Testis (tissue), 5 donors: Measurements from ENCODE around the gene SLC37A1. TPM values are rescaled to one million over a fixed set of nuclear protein-coding genes. Genes with fewer than 3 reads are reported as not detected.

Experiments used
- DNase-seq: peaks from one replicate; pipeline ENCODE4 v3.0.0-alpha.2; 2019
- H3K27ac ChIP-seq, 2 donors: fragments of 200-600 bp; sonication (generic); one replicate each; pipeline ENCODE4 v1.5.1; 2019
- H3K27me3 ChIP-seq: fragments of 200-600 bp; sonication (generic); one replicate; pipeline ENCODE4 v1.5.1; 2019
- H3K36me3 ChIP-seq: fragments of 200-600 bp; sonication (generic); one replicate; pipeline ENCODE4 v1.5.1; 2017; ENCODE audit warnings: low read depth; ENCODE audit errors: missing control alignments
- H3K4me1 ChIP-seq: fragments of 200-600 bp; sonication (generic); one replicate; pipeline ENCODE4 v1.5.1; 2019
- H3K4me3 ChIP-seq, 2 donors: fragments of 200-600 bp; sonication (generic); one replicate each; pipeline ENCODE4 v1.5.1; 2017 to 2019
- H3K9me3 ChIP-seq: fragments of 200-600 bp; sonication (generic); one replicate; pipeline ENCODE4 v1.5.1; 2017
- POLR2A ChIP-seq: fragments of 450-650 bp; IDR thresholded peaks from one replicate; pipeline ENCODE4 v1.6.1; 2017; ENCODE audit warnings: antibody characterized with exemption, mild to moderate bottlenecking, moderate library complexity
- WGBS, 2 donors: methylation state at CpG; one replicate each; pipeline ENCODE4 v1.1.5; 2018; 5-methylcytosine and 5-hydroxymethylcytosine counted together
- intact Hi-C: fragments of 100-400 bp; cut with DNase I; formaldehyde crosslinking; loops from one replicate; pipeline ENCODE4 v1.15.1; 2023; ENCODE audit warnings: low total_unique reads
- long read RNA-seq, 2 donors: transcript quantifications; one replicate each; lab custom pipeline, GENCODE V29; 2026
- polyA plus RNA-seq: library from polyadenylated mRNA; stranded (reverse); fragments of 350-450 nt; fragmentation: Illumina TruSeq; extraction: RNeasy Lipid Tissue Mini Kit (QIAGEN cat#74804); gene quantifications from one replicate; pipeline ENCODE4 v1.2.3, GENCODE V29; 2014; ENCODE audit warnings: low read depth, low replicate concordance; ENCODE audit not compliant: insufficient read depth
- total RNA-seq, 2 donors: library from RNA; depleted of rRNA; stranded (reverse); fragments of >200 nt; gene quantifications; one replicate each; pipeline ENCODE4 v1.2.3, GENCODE V29; 2016
- TF ChIP-seq, protein P1 (sequence below), 3 experiments: fragments of 450-650 bp in 2 of 3; fragments of 200-600 bp in 1 of 3; sonication (generic) in 1 of 3; IDR thresholded peaks; one replicate each; pipeline ENCODE4 v1.5.1; 2016 to 2019; ENCODE audit warnings: antibody characterized with exemption in 3 of 3, mild to moderate bottlenecking in 2 of 3, moderate library complexity in 1 of 3

SLC37A1 gene
- total RNA-seq: 10 to 100 TPM; 22.6 to 24.3 TPM
- 48.3 TPM for polyA plus RNA-seq
- long read RNA-seq, donor 1, partial matches to known transcripts: 0 of 1 reads
- long read RNA-seq, donor 1, other reads (novel, unspliced or antisense): 0 of 1 reads
- long read RNA-seq, donor 2, partial matches to known transcripts: 0 of 1 reads
- long read RNA-seq, donor 2, other reads (novel, unspliced or antisense): 0 of 1 reads

- intact Hi-C loops: no loop called here
- H3K9me3 ChIP-seq: no peaks in the 10 kb centered on the region
- H3K36me3 ChIP-seq: no peaks in the 10 kb centered on the region
- H3K4me1 ChIP-seq: no peaks in the 10 kb centered on the region
- H3K27me3 ChIP-seq: no peaks in the 10 kb centered on the region
- WGBS, 2 donors: 15% methylated on average over 57 of the region's 88 CpGs; no CpG with 5 or more reads in 1 of the 2 donors
- peak within 1 kb of the TSS; percentile 55 to 73 for H3K27ac ChIP-seq
- DNase-seq: peak; percentile 39
- H3K4me3 ChIP-seq: peak within 1 kb of the TSS; percentile 70 to 82
- no peak for TF ChIP-seq POLR2A
- TF ChIP-seq, protein P1, sequence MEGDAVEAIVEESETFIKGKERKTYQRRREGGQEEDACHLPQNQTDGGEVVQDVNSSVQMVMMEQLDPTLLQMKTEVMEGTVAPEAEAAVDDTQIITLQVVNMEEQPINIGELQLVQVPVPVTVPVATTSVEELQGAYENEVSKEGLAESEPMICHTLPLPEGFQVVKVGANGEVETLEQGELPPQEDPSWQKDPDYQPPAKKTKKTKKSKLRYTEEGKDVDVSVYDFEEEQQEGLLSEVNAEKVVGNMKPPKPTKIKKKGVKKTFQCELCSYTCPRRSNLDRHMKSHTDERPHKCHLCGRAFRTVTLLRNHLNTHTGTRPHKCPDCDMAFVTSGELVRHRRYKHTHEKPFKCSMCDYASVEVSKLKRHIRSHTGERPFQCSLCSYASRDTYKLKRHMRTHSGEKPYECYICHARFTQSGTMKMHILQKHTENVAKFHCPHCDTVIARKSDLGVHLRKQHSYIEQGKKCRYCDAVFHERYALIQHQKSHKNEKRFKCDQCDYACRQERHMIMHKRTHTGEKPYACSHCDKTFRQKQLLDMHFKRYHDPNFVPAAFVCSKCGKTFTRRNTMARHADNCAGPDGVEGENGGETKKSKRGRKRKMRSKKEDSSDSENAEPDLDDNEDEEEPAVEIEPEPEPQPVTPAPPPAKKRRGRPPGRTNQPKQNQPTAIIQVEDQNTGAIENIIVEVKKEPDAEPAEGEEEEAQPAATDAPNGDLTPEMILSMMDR (IDR thresholded peaks at IDR 0.05): no peak
Measured at GRCh38 chr21:42513151-42513984, at the start of gene SLC37A1. SLC37A1 (plus strand) TSS chr21:42513852; CDS start chr21:42518455, 4,603 bp downstream.

DNA sequence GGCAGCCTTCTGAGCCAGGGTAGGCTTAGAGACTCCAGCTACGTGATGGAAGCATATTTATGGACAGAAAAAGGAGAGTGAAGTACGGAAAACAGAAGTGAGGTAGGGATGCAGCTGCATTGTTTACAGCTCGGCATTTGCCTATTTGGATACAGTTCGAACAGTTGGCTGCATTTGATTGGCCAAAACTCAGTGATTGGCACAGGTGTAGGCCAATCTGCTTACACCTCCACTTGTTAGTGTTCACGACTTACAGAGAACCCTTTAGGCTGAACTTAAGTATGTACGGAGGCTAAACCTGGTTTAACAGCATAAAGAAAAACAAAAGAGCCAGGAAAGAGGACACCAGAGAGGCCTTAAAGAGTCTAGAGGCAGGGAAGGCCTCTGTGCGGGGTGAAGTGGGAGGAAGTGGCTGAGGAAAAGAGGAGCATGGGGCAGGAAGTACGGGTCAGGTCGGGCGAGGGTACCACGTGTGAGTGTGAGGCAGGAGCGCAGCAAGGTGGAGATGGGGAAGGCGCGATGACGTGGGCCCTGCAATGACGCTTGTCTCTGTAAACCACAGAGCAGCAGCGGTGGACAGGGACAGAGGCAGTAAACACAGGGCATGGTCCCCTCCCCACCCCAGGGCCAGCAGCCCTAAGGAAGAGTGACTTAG, 49.7 kb upstream of the SLC37A1 start:
- Histone ChIP-seq H3K27me3 (no peaks in the 10 kb centered on the region), H3K27ac (no peak overlapping the region), H3K36me3 (no peaks in the 10 kb centered on the region), H3K4me3 (peak overlapping the region; percentile 19 to 32), H3K4me1 (no peaks in the 10 kb centered on the region), H3K9me3 (no peaks in the 10 kb centered on the region)
- TF ChIP-seq, protein P1 (IDR thresholded peaks at IDR 0.05): no peak
- TF ChIP-seq POLR2A: no peak
- intact Hi-C loops: no loop called here
- DNase-seq: peak; percentile 78
- 63 to 74% methylated on average over 17 of the region's 17 CpGs for WGBS, 2 donors

GRCh38 chr21:42465008-42465802, 48.4 kb upstream of the SLC37A1 start:
- H3K36me3 ChIP-seq: no peaks in the 10 kb centered on the region
- no peaks in the 10 kb centered on the region for H3K9me3 ChIP-seq
- H3K4me3 ChIP-seq: no peak overlapping the region
- no peak for TF ChIP-seq POLR2A
- TF ChIP-seq, protein P1 (IDR thresholded peaks at IDR 0.05): no peak
- 61 to 71% methylated on average over 8 of the region's 8 CpGs for WGBS, 2 donors
- DNase-seq: no peak
- no peaks in the 10 kb centered on the region for H3K4me1 ChIP-seq
- intact Hi-C loops: no loop called here
- H3K27me3 ChIP-seq: no peaks in the 10 kb centered on the region
- no peak overlapping the region for H3K27ac ChIP-seq

DNA sequence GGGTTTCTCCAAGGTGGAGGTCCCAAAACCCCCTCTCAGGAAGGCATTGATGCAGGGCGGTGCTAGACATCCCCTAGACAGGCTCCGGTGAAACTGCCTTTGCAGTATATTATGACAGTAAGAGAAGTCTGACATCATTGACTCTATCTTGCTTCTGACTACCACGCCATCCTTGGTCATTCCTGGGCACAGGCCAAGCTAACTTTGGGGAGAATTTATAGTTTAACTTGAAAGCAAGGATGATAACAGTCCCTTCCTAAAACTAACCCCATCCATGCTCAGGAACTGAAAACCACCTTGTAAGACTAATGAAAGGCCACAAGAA, 47.9 kb upstream of the SLC37A1 start:
- intact Hi-C loops: no loop called here

More for the DNA sequence above, 47.9 kb upstream of the SLC37A1 start:
- WGBS, 2 donors: 81 to 89% methylated on average over 3 of the region's 3 CpGs
- TF ChIP-seq POLR2A: no peak
- TF ChIP-seq, protein P1 (IDR thresholded peaks at IDR 0.05): no peak
- Histone ChIP-seq H3K27ac (no peak overlapping the region), H3K4me3 (no peak overlapping the region), H3K27me3 (no peaks in the 10 kb centered on the region), H3K4me1 (no peaks in the 10 kb centered on the region), H3K36me3 (no peaks in the 10 kb centered on the region), H3K9me3 (no peaks in the 10 kb centered on the region)
- DNase-seq: no peak
